WI38 (cell line): ENCODE measurements around the gene RALB.

Source experiments
- H3K4me3 ChIP-seq: 2 replicates; pipeline ENCODE4 v1.5.1; 2011; ENCODE audit warnings: low read depth, mild to moderate bottlenecking, control low read depth, low read length
- CTCF ChIP-seq: IDR thresholded peaks from 2 replicates; pipeline ENCODE4 v1.5.1; 2012; ENCODE audit warnings: low read depth, mild to moderate bottlenecking, control low read depth, low read length

Gene RALB

GRCh38 chr2:120290737-120291136, 38.1 kb downstream of the RALB start:
- no peak for TF ChIP-seq CTCF
- H3K4me3 ChIP-seq, result no peak overlapping the region

GRCh38 chr2:120291401-120292311, 39.0 kb downstream of the RALB start:
- H3K4me3 ChIP-seq, result no peak overlapping the region
- TF ChIP-seq CTCF, result no peak

DNA sequence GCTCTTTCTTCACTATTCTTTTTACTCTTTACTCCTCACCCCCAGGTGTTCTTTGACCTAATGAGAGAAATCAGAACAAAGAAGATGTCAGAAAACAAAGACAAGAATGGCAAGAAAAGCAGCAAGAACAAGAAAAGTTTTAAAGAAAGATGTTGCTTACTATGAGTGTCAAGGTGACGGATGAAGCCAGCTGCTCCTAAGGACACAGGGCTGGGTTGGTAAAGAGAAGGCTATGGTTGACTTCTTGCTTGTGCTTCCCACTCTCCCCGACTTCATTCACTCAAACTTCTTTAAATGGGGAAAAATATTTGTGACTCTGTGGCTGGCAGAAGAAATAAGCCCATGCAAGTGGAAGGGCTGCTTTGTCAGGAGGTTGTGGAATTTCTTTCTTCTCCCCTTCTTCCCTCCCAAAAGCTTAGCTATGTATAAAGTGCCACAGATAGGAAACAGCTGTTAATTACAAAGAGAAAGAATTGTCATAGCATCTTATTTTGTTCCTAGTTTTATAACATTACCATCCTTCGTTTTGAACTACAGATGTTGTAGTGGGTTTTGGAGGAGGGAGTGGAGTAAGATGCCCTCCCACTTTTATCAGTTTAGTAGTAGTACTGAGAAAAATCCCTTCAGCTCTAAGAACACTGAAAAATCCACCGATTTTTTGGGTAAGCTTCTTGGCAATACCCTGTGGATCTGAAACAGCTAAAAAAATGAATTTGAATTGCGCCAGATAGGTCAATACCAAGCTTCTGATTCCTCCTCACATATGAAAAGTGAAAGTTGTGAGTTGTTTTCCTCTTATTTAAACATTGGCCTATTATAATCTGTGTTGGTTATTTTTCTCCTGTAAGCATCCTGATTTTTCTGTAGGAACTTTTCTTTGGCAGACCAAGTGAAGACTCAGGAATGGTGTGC, 40.7 kb downstream of the RALB start:
- no peak for TF ChIP-seq CTCF
- H3K4me3 ChIP-seq, result no peak overlapping the region

GRCh38 chr2:120294008-120294340, 41.3 kb downstream of the RALB start:
- no peak for TF ChIP-seq CTCF
- no peak overlapping the region for H3K4me3 ChIP-seq

- no peak overlapping the region for H3K4me3 ChIP-seq
- no peak for TF ChIP-seq CTCF
These were observed 45.7 kb downstream of the RALB start for GRCh38 chr2:120298173-120298835.

DNA sequence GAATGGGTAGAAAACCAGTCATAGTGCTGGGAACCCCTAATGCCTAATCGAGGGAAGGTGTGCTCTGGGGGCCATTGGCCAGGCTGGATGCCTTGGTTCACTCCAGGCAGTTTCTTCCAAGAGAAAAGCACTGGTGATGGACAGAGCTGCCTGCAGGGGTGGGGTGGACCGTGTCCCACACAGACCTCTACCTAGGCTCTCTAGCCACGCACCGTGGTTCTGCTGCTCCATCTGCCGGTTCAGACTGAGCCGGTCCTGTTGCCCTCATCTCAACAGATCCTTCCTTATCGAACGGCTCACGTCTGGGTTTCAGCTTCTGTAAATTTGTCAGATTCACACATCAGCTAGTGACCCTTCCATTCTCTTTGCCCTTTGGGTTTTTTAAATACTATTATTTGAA, 46.4 kb downstream of the RALB start:
- no peak for TF ChIP-seq CTCF
- no peak overlapping the region for H3K4me3 ChIP-seq
